NCI-H2029 (cell line): ENCODE data around the gene HOXC9.

Source experiments
- DNase-seq: peaks from one replicate; lab custom pipeline; 2025; lab: John Stamatoyannopoulos, UW

Gene HOXC9

GRCh38 chr12:53976172-53976822 is 23.7 kb upstream of the HOXC9 start:
- DNase-seq: no peak

DNA sequence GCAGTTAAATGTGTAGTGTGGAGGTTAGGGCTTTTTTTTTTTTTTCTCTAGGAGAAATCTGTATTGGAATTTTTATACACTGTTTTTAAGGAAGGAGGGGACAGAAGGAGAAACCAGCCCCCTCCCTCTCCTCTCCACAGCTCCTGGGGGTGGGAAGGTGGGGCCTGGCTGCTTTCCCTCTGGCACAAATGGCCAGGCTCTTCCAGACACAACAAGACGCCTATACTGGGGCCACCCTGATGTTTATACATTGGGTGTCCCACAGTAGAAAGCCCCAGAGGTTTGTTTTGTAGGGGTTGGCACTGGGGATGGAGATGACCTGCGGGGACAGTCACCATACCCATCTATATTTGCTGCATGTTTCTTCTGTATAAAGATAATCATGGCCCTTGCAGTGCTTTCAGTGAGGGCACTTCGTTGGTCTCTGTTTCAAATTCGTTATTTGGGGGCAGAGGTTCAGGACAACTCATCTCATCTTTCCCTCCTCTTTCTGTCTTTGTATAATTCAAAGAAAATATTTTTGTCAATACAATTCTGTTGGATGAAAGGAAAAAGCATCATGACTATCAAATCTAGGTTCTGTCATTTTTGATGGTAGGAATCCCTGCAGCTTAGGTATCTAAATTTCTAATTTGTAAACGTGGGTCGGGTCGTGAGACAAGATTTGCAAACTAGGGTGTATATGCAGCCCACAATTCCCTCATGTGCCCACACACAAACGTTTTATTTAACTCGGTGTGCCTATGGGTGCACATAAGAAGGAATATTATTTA is 23.0 kb upstream of the HOXC9 start:
- no peak for DNase-seq

DNA sequence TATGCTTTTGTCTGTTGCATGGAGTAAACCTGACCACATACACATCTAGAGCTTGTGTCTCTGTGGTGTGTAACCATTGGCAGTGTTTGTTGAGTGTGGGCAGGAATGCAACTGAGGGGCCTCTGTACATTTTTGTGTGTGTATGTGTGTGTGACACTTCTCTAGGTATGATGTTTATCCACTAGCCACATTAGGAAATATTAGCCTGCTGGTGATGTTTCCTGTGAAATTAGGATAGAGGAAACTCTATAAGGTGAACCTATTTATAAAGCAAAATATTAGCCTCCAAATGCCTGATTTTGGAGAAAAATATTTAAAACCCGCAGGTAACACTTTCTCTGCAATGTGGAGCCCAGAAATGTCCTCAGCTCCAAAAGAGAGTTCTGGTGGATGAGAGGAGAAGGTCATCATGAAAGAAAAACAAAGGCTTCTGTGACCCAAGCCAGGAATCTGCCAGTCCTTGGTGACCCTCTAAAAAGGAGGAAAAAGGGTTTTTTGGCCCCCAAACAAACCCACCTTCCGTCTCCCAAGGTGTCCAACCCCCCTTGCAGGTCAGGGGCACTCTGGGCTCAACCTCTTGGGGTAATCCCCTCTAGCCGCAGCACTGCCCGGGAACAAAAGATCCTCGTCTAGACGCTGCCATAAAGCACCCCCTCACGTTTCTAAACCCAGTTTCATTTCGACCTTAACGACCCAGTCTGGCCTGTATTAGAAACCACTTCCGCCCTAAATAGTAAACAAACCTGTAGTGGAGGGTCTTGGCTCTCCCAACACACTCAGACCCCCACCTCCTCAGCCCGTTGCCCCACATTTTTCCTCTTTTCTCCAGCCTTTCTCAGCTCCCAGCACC is 22.1 kb upstream of the HOXC9 start:
- DNase-seq: no peak

DNA sequence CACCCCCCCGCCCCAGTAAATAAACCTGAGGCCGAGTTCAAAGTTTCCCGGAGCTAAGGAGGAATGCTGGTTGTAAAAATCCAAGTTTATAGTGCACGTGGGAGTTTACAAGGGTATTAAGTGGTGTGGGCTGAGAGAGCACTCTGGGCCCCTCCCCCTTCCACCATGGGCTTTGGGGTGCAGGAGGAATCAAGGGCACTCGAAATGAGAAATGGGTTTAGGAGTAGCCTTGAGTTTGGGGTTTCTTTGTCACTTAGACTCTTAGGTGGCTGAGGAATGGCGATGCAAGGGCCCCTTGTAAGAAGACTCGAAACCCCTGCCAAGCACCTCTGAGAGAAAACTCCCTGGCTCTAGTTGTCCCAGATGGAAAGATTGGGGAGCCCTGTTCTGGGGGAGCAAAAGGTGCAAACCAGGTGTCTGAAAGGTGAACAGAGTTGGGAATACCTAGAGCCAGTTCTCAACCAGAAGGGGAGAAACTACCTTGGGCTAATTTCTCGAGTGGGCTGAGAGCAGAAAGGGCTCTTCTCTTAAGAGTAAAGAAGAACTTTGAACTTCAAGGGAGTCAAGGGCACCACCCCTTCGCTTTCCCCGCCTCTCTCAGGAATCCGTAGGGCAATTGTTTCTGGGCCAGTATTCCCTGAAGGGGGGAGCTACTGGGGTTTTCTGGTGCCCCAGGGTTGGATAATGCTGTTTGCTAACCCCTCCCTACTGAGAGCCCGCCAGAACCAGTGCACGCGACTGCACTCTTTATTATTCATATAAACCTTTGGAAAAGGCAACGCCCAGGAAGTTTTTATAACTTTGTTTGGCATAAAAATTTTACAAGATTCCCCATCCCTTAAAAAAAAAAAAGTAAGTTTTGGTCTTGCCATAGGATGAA is 21.2 kb upstream of the HOXC9 start:
- DNase-seq: no peak

DNA sequence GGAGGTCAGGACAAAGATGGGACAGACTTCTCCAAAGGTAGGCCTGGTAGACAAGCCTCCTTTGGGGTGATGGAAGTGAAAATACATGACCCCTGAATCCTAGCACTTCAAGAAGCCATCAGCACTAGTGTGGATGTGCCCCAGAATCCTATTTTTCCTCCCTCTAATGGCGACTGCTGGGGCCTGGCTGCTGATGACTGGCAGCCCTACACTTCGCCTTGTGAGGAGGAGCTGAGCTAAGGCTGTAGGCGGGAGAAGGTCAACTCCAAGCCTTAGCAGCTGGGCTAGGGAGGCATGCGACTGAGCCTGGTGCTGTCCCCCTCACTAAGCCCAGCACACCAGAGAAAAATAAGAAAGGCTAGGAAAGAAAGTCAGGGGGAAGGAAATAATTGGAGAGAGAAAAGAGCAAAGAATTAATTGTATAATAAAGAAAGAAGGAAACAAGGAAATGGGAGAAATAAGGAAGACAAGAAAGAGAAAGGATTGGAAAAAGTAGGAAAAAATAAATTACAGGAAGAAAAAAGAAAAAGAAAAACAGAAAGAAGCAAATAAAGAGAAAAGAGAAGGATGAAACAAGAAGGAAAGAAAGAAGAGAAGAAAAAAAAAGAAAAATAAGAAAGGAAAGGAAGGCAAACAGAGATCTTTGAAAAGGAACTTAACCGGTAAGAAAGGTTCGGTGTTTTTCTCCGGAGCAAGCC is 19.7 kb upstream of the HOXC9 start:
- DNase-seq: no peak

- no peak for DNase-seq
Measured at GRCh38 chr12:53980802-53981496, 19.0 kb upstream of the HOXC9 start.

GRCh38 chr12:53981634-53982565 is 18.1 kb upstream of the HOXC9 start:
- no peak for DNase-seq

GRCh38 chr12:53982648-53983567 is 17.1 kb upstream of the HOXC9 start:
- DNase-seq: no peak

DNA sequence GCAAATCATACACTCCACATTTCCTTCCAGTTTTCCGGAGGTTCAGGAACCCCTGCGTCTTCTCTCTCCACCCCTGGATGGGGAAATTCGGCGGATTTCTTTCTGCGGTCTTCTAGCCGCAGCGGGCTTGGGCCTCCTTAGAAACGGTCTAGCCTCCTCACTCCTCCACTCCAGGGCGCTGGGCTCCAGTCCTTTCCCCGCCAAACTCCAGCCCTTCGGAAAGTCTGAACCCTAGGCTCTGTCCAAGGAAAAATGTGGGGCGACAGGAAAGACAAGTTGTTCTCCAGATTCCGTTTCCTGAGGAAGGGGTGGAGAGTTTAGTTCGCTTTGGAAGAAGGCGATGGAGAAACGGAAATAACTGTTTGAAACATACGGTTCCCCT is 16.4 kb upstream of the HOXC9 start:
- no peak for DNase-seq

- DNase-seq: no peak
Measured at GRCh38 chr12:53983950-53984572, 15.9 kb upstream of the HOXC9 start.

DNA sequence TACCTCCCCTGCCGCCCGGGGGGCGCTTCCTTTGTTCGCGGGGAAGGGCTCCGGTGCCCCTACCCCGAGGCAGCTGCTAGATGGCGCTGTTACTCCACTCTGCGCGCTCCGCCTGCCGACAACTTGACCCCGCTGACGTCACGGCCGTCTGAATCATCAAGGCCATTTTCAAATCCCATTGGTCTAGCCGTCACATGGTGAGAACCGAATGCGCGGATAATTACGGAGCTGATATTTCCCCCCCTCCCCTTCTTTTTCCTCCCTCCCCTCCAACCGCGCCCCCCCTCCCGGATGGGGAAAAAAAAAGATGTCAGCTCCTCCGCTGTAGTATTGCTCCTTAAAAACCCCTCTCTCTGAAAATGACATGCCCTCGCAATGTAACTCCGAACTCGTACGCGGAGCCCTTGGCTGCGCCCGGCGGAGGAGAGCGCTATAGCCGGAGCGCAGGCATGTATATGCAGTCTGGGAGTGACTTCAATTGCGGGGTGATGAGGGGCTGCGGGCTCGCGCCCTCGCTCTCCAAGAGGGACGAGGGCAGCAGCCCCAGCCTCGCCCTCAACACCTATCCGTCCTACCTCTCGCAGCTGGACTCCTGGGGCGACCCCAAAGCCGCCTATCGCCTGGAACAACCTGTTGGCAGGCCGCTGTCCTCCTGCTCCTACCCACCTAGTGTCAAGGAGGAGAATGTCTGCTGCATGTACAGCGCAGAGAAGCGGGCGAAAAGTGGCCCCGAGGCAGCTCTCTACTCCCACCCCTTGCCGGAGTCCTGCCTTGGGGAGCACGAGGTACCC is 14.9 kb upstream of the HOXC9 start, which contains the start of gene HOXC10:
Gene HOXC10, plus strand, starts transcription at position 246 of the 791 bp plus-strand sequence. Its CDS starts 114 bp downstream, at position 360.
- peak; percentile 50 for DNase-seq

- DNase-seq: no peak
Measured at GRCh38 chr12:53985692-53985993, 14.3 kb upstream of the HOXC9 start.

GRCh38 chr12:53985994-53986685 is 13.8 kb upstream of the HOXC9 start:
- DNase-seq: no peak

GRCh38 chr12:53986686-53987483 is 13.1 kb upstream of the HOXC9 start:
- no peak for DNase-seq

DNA sequence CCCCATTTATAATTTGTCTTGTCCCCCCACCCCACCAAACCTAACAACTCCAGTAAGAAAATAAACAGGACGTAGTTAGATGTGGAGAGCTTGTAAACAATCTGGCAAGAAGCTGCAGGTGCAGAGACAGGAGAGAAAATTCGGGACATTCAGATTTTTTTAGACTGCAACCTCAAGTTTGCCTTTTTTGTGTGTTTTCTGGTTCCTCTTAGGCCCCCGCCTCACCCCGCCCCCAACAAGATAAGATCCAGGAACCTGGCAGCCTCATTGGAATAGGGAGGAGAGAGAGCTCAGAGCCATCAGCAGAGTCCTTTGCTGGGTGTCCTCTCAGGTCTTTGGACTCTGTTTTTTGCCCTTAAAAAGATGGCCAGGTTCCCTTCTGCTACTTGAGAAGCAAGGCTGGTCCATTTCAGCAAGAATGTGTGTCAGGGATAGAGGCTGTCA is 12.2 kb upstream of the HOXC9 start:
- no peak for DNase-seq
